NCI-H128 (cell line): ENCODE measurements around the gene CTBP1.

ENCODE experiments used
- DNase-seq: peaks from one replicate; lab custom pipeline; 2025; ENCODE audit not compliant: unreplicated experiment; lab: John Stamatoyannopoulos, UW

CTBP1 gene

DNA sequence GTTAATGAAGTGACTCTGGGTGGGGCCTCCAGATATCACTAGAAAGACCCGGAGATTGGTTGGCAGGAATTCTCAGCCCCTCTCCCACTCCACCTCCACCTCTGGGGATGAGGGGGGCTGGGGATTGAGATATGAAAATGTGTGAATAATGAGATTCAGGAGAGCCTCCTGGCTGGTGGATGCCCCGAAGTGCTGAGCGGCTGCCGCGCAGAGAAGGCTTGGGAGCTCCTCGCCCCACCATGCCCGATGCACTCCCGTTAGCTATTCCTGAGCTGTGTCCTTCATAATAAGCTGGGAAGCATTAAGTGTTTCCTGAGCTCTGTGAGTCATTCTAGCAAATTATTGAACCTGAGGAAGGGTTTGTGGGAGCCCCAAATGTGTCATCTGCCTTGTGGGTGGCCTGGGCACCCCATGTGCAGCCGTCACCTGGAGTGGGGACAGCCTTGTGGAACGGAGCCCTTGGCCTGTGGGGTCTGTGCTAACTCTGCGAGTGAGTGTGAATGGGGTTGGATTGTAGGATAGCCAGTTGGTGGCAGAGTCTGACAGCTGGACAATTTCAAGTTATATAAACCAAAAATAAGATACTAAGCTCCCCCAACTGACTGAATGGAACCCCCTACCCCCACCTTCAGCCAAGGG, 36.3 kb upstream of the CTBP1 start:
- no peak for DNase-seq

DNA sequence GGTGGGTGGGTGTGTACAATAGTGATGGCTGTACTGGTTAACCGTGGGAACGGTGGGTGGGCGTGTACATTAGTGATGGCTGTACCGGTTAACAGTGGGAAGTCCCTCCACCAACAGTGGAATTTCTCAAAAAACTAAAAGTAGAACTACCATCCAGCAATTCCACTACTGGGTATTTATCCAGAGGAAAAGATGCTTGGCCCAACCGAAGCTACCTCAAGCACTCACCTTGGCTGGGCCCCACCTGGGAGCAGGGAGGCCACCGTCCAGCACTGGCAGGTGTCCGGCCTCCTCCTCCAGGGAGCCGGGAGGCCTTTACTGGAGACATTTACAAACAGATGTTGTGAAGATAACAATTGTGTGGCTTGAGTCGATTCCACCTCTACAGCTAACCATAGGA, 34.8 kb upstream of the CTBP1 start:
- no peak for DNase-seq

DNA sequence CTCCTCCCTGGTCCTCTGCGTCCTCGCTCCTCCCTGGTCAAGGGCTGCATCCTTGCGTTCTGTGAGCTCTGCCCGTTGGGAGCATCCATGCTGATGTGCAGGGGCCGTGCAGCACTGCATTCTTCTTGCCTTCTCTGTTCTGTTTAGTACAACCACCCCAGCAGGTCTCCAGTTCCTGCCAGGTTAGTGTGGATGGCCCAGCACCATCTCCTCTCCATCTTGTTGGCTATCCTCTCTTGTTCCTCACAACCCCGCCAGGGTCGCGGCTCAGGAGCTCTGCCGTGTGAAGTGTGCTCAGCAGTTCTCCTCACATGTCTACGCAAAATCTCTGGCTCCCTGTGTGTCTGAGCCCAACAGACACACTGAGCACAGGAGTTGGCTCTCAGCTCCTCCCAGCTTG, 30.3 kb upstream of the CTBP1 start:
- no peak for DNase-seq

DNA sequence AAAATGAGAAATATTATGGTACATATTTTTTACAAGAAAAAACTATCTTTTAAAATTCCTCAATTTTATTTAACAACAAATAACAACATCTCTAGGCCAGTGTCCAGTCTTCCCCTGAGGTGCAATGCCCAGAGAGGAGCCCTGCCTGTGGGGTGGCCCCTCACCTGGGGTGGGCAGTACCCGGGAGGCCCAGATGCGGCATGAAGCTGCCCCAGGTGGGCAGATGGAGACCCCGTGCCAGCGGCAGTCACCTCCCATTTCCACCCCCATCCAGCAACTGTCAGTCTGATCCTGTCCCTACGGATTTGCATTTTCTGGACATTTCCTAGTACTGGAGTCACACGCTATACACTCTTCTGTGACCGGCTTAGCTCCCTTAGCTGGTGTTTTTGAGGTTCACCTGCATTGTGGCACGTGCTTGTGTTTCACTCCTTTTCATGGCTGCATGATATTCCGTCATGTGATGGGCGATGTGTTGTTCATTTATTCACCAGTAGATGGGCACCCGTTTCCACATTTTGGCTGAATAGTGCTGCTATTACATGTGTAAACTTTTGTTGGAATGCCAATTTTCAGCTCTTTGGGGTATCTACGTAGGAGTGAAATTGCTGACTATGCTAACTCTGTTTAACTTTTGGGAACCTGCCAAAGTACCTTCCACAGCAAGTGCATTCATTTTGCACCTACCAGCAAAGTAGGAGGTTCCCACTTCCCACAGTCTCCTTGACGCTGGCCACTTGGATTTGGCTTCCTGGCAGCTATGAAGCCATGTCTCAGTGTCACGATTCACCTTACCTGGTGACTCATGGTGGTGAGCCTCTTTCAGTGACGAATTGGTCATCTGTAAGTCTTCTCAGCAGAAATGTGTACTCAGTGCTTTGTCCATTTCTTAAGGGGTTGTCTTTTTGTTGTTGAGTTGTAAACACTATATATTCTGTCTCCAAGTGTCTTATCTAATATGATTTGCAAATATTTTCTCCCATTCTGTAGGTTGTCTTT, 29.0 kb upstream of the CTBP1 start:
- DNase-seq: no peak

DNA sequence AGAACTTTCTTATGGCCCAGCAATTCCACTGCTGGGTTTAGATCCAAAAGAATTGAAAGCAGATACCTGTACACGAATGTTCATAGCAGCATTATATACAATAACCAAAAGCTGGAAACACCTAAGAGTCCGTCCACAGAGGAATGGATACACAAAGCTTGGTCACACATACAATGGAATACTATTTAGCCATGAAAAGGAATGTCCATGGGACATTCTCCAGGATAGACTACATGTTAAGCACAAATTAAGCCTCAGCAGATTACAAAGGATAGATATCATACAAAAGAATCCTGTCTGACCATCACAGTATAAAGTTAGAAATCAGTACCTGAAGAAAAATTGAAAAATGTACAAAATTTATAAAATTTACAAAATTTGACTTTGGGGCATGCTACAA, 28.1 kb upstream of the CTBP1 start:
- DNase-seq: no peak

DNA sequence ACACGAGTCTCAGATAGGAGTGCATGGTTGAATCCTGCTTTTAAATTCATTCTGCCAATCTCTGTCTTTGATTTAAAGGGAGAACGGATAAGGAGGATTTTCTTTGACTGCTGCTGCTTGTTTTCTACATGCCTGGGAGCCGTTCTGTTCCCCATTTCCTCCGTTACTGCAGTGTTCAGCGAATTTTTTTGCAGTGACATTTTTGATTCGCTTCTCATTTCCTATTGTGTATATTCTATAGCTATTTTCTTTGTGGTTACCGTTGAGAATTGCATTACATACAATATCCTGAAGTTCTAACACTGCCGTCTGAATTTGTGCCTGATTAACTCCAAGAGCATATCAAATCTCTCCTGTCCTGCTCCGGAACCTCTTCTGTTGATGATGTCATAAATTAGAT, 25.9 kb upstream of the CTBP1 start:
- no peak for DNase-seq

DNA sequence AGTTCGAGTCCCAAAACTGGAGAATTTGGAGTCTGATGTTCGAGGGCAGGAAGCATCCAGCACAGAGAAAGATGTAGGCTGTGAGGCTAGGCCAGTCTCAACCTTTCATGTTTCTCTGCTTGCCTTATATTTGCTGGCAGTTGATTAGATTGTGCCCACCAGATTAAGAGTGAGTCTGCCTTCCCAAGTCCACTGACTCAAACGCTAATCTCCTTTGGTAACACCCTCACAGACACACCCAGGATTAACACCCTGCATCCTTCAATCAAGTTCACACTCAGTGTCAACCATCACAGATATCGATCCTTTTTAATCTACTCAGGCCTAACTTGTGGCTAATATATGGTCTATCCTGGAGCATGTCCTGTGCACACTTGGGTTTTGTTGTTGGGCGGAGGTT, 22.8 kb upstream of the CTBP1 start:
- no peak for DNase-seq

DNA sequence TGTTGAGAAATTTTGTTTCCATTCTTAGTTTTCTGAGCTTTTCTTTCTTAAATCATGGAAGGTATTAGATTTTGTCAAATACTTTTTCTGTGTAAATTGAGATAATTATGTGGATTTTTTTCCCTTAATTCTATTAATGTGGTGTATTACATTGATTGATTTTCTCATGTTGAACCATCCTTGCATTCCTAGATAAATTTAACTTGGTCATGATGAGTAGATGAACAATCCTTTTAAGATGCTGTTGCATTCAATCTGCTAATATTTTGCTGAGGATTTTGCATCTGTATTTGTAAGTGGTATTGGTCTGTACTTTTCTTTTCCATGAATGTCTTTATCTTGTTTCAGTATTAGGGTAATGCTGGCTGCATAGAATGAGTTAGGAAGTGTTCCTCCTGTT, 20.3 kb upstream of the CTBP1 start:
- DNase-seq: no peak

DNA sequence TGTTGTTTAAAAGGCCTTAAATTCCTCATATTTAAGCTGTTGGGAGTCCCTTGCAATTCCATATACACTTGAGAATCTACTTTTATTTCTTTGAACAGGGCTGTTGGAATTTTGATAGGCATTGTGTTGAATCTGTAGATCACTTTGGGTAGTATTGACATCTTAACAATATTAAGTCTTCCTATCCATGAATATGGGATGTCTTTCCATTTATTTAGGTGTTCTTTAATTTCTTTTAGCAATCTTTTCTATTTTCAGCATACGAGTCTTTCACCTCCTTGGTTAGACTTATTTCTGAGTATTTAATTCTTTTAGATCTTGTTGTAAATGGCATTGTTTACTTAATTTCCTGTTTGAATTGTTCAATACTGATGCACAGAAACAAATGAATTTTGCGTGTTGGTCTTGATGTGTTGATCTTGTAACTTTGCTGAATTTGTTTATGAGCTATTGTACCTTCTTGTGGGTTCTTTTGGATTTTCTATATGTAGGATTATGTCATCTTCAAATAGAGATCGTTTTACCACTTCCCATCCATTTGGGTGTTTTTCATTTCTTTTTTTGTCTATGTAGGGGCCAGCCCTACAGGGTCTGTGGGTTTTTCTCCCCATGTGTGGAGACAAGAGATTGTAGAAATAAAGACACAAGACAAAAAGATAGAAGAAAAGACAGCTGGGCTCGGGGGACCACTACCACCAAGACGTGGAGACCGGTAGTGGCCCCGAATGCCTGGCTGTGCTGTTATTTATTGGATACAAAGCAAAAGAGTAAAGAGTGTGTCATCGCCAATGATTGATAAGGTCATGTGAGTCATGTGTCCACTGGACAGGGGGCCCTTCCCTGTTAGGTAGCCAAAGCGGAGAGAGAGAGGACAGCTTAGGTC, 18.2 kb upstream of the CTBP1 start:
- DNase-seq: no peak

DNA sequence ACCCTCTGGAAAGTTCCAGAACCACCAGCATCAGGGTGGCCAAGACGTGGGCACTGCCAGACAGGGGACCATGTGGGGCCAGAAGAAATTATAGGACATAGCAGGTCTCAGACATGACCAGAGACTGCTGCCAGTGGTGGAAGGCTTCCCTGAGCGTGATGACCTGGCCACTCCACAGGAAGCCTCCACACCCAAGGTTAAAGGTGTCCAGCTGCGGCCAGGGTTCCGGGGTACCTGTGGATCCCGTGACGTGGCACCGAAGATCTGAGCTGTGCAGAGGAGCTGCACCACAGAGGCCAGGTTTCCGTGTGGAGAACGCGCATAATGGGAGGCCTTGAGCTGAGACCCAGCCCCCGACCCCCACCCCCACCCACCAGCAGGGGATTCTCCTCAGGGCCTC, 16.4 kb upstream of the CTBP1 start:
- no peak for DNase-seq

DNA sequence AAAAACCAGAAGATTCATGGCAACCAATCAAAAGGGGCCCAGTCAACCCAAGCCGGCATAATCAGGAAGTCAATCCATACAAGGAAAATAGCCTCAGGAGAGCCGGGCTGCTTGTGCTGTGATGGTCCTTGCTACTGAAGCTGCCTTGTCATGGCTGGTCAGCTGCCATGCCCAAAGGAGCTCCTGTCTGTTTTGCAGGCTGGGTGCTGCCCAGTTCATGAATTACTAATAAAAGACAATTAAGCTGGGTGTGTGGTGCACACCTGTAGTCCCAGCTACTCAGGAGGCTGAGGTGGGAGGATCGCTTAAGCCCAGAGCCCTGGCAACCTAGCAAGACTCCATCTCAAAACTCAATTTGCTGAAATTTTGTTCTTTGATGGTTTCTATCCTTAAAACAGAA, 16.0 kb upstream of the CTBP1 start:
- DNase-seq: no peak

DNA sequence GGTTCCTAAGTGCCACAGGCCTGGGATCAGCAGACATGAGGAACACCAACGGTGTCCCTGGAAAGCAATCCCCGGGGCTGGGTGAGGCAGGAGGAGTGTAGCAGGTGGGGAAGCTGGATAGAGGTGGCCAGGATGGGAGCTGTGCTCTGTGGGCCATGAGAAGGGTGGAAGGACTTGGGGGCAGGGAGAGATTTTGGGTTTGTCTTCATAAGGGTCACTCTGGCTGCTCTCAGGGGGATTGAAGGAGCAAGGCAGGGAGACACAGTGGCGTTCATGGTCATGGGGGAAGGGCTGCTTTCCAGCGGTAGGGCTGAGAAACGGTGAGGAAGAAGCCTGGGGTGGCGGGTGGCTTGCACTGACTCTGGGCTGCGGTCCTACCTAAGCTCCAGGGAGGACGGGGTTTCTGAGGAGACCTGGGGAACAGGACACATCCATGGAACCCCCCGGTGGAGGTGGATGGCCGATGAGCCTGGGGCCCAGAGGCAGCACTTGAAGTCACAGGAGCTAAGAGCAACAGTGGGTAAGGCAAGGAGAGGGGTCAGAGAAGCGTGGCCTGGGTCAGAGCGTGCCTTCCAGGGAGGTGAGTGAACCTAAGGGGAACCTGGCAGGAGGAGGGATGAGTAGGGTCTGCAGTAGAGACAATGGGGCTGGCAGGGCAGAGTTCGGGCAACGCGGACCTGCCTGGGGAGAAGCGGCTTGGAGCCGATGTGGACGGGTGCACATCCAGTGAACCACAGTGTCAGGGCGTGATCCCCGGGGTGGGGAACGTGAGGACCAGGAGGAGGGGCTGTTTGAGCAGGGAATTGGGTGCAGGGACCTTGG, 12.4 kb upstream of the CTBP1 start:
- DNase-seq: no peak

DNA sequence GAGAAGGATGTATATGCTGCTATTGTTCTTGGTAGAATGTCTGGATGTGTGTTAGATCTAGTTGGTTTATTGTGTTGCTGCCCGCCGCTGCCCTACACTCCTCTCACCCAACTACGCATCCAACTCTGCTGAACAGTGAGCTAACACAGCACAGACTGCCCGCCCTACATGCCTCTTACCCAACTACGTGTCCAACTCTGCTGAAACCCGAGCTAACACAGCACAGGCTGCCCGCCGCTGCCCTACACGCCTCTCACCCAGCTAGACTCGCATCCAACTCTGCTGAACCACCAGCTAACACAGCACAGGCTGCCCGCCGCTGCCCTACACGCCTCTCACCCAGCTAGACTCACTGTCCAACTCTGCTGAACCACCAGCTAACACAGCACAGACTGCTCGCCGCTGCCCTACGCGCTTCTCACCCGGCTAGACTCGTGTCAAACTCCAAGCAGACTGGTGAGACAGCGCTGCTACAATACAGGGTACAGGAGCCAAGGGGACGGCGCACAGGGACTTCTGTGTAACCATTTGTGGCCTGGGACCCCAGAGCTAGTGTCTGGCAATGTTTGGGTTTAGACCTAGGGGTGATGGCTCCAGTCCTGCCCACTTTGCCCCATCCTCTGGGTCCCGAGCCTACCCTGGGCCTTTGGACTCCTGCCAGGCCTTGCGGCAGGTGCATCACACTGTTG, 11.6 kb upstream of the CTBP1 start:
- no peak for DNase-seq

DNA sequence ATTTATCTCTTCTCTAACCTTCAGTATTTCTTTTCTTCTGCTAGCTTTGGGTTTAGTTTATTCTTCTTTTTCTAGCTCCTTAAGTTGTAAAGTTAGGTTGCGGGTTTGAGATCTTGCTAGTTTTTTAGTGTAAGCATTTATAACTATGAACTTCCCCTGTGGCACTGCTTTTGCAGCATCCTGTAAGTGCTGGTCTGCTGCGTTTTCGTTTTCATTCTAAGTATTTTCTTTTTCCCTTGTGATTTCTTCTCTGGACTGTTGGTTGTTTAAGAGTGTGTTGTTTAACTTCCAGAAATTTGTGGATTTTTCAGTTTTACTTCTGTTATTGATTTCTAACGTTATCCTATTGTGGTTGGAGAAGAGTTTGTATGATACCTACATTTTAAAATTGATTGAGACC, 11.0 kb upstream of the CTBP1 start:
- no peak for DNase-seq

DNA sequence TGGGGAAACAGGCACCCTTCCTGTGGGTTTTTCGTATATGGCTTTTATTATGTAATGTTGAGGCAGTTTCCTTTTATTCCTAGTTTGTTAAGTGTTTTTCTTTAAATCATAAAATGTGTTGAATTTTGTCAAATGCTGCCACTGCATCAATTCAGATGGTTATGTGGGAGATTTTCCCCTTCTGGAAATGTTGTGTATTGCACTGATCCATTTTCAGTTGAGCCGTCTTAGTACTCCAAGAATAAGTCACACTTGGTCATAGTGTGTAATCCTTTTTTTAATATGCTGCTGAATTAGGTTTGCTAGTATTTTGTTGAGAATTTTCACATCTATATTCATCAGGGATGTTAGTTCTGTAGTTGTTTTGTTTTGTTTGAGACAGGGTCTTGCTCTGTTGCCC, 9.5 kb upstream of the CTBP1 start:
- no peak for DNase-seq

DNA sequence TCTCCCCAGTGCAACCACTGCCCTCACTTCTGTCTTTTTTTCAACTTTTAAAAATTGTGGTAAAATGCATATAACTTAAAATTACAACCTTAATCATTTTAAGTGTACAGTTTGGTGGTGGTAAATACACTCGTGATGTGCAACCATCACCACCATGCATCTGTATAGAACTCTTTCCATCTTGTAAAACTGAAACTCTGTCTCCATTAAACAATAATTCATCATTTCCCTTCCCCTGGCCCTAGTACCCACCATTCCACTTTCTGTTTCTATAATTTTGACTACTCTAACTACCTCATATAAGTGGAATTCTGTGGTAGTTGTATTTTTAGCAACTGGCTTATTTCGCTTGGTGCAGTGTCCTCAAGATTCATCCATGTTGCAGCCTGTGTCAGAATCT, 6.8 kb upstream of the CTBP1 start:
- no peak for DNase-seq

DNA sequence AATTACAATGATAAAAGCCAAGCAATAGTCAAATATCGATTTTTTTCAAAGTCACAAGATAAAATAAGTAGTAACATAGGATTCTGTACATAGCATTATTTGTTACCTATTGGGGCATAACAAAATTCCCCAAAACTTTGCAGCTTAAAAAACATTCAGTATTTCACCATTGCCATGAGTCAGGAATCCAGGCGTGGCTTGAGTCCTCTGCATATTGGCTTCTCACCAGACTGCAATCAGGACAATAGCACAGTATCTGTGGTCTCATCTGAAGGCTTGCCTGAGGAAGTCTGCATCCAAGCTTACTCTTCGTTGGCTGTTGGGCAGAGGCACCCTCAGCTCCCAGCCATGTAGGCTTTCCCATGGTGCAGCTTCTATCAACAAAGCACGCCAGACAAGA, 6.2 kb upstream of the CTBP1 start:
- DNase-seq: no peak

DNA sequence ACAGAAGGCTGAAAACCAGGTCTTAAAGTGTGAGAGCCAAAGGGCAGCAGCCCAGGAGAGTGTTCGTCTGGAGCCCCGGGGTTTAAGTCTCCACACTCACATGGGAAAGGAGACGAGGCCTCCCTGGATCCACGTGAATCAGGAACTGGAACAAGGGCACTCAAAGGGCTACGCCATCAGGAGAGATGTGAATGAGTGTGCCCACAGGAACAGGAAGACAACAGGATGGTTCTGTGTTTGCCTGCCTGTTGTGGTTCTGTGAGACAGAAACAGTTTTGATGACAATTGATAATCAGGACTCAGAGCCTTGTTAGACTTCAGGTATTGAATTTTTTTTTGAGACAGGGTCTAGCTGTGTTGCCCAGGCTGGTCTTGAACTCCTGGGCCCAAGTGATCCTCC, 4.9 kb upstream of the CTBP1 start:
- DNase-seq: no peak

DNA sequence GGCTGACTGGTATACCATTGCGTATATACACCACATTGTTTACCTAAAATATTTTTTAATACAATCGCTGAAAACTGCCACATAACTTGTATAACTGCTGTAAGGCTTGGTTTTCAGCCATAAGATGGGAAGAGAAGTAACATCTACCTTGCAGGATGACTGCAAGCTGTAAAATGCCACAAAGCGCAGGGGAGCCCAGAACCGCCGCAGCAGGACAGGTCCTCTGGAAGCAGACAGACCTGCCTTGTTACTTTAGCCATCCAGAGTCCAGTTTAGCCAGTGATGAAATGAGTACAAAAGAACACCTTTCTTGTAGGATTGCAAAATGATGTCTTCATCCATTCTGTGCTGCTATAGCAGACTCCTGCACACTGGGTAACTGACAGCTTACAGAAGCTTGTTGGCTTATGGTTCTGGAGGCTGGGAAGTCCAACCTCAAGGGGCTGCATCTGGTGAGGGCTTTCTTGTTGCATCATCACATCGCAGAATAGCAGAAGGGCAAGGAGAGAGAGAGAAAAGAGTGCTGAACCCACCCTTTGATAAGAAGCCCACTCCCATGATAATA, 4.1 kb upstream of the CTBP1 start:
- DNase-seq: no peak

DNA sequence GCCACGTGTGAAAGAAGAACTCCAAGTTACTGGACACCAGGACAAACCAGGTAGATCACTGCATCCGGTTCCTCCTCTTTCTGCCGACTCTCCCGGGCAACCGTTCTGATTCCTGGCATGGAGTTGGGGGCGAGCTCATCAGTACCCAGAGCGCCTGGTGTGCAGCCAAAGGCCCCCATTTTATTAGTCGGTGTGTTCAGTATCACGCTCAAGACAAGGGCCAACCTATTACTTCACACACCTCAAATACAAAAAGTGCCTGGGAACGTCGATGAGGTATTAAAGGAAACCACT, 2.8 kb upstream of the CTBP1 start:
- no peak for DNase-seq
